HG03045 (cell line): ENCODE measurements around the gene CLIC4.
A peak's percentile ranks its signal among the peaks of the same experiment; 100 is the strongest.
"Not testable (repeated sequence)": the region's sequence is repeated elsewhere in the genome, so short reads cannot be mapped to it uniquely, and the experiment has no call there.

Experiments used
- ATAC-seq: cut with Tn5 transposase; IDR thresholded peaks from one replicate; pipeline ENCODE4 v1.9.1; 2021; ENCODE audit warnings: mild to moderate bottlenecking, moderate library complexity; ENCODE audit not compliant: unreplicated experiment

CLIC4 gene

DNA sequence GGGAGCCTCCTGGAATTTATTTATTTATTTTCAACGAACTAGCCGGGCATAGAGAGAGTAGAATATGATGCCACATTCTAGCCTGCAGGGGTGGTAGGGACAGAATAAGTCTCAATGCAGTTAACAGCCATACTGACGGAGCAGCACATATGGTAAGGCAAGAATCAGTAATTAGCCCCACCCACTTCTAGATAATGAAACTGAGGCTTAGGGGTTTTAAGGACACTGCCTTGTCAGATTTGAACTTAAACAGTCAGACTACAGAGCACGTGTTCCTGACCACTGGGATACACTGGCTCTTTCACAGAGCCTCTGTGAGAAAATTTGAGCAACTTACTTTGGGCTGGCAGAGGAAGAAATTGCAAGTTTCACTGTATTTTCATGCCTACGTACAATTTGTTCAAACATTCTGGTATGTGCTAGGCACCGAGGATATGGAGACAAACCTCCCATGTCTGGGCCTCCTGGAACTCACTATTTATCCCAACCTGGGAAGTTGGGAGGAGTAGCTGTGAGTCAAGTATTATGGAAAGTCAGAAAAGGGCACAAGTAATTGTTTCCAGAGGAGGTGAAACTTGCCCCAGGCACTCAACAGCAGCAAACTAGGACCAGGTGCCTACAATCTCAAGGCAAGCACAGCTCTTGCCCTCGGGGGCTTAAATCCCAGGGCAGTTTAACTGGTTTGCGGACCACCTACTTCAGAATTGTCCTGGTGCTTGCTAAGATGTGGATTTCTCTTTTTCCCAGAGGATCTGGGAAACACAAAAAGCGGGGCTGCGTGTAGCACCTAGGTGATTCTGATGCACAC is 1.6 kb upstream of the CLIC4 start:
- ATAC-seq: no peak

DNA sequence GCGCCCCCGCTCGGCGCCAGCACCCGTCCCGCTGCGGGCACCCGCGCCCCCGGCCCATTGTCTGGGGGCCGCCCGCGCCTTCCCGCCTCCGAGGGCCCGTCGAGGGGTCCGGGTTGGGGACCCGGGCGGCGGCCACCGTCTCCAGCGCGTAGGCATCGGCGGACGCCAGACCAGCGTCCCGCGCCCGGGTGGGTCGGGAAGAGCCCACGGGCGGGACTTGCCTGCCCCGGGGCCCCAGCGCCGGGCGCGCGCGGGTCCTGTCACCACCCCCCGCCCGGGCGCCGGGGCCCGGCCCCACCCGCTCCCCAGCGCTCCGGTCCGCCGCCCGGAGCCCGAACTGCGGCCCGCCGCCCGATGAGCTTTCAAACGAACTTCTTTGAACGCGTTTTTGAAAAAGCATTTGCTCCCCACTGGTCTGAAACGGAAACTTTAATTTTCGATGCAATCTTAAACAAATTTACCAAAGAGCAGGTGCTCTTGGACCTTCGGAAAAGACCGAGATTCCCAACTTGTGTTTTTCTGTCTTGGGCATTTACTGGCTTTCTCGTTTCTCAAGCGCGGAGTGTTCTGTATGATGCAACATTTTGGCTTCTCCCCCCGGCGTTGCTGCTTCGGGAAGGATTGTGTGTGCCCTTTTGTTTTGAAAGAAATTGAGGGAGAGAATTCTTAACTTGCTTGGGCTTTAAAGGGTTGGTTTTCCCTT is 615 bp downstream of the CLIC4 start:
- ATAC-seq: peak; percentile 19

DNA sequence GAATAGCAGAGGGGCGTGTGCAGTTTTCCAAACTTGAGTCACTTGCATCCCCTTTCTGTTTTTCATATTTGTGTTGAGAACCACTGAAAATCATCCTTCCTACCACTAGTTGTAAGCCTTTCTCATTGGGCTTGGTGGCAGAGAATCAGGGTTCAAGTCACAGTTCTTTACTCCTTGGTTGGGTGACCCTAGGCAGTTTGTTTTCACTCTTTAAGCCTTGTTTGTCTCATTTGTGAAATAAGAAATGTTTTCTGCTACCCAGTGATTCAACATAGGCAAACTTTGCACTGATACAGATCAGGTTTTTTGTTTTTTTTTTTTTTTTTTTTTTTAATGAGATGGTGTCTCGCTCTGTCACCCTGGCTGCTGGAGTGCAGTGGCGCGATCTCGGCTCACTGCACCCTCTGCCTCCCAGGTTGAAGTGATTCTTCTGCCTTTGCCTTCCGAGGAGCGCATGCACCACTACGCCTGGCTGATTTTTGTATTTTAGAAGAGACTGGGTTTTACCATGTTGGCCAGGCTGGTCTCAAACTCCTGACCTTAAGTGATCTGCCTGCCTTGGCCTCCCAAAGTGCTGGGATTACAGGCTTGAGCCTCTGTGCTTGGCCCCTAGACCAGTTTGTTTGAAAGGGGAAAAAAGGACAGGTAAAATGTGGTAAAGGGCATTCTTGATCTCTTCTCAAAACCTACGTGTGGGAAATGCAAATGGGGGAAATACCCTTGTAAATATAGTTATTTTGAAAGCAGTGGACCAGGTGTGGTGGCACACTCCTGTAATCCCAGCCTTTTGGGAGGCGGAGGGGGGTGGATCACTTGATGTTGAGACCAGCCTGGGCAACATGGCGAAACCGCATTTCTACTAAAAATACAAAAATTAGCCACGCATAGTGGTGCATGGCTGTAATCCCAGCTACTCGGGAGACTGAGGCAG is 3.2 kb downstream of the CLIC4 start:
- ATAC-seq: no peak

DNA sequence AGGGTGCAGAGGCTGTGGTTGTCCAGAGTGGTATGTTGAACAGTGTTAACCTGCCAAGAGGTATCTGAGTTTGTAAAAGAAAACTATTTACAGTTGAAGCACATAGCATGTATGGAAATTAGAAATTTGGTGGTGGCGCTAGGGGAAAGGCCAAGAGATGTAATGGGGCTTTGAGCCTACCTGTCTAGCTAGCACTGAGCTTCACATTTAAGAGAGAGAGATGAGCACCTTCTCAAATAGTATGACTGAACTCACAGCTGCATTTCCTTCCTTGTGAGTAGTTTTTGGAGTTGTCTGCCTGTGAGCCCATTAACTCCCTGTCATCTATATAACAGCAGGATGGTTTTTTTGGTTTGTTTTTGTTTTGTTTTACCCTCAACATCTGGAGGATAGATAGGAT is 4.0 kb downstream of the CLIC4 start:
- no peak for ATAC-seq

DNA sequence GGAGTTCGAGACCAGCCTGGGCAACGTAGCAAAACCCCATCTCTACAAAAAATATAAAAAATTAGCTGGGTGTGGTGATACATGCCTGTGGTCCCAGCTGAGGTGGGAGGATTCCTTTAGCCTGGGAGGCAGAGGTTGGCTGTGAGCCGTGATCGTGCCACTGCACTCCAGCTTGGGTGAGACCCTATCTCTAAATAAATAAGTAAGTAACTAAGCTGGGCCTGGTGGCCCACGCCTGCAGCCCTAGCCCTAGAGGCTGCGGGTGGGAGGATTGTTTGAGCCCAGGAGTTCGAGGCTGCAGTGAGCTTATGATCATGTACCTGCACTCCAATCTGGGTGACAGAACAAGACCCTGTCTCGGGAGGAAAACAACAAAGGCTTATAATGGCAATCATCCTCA is 4.6 kb downstream of the CLIC4 start:
- no peak for ATAC-seq

DNA sequence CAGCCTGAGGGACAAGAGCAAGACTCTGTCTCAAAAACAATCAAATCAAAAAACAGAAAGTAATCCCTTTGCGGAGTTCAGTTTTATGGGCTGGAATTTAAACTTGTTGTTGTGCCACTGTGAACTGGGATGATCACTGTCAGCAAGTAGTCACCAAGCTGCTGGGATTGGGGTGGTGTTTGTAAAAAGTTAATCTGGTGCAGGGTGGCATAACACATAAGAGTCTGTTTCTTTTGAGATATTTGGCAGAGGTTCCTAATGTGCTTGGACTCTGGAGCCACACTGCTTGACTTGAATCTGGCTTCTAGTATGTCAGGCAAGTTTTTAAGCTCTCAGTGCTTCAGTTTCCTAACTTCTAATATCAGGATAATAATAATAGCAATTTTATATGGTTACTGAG is 6.6 kb downstream of the CLIC4 start:
- ATAC-seq: no peak

DNA sequence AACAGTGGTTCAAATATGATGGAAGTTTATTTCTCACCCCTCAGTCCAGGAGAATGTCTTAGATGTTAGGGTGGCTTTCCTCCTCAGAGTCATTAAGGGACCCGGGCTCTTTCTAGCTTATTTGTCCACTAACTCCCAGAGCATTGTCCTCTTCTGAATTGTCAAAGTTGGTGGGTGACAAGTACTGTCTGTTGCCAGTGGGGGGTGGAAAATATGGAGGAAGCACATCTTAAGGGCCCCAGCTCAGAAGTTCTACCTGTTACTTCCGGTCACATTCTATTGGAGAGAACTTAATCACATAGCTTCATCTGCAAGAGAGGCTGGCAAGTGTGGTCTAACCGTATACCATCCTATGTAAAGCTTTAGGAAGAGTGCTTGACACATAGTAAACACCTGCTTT is 7.1 kb downstream of the CLIC4 start:
- ATAC-seq: no peak

DNA sequence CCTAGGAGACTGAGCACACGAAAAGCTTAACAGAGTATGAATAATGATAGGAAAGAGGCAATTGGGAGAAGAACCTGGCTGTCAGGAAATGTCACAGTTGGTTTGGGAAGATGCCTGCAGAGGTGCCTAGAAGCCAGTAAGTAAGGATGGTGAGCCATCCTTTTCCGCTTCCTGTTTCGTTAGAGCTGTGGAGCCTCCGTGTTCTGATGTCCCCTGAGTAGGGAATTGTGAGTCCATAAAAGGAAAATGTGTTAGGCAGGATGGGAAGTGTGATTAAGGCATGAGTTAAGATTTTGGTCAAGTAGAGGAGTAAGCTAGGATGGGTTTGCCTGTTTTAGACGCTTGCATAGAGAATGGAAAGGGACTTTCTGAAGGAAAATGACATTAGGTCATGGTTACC is 9.0 kb downstream of the CLIC4 start:
- no peak for ATAC-seq

DNA sequence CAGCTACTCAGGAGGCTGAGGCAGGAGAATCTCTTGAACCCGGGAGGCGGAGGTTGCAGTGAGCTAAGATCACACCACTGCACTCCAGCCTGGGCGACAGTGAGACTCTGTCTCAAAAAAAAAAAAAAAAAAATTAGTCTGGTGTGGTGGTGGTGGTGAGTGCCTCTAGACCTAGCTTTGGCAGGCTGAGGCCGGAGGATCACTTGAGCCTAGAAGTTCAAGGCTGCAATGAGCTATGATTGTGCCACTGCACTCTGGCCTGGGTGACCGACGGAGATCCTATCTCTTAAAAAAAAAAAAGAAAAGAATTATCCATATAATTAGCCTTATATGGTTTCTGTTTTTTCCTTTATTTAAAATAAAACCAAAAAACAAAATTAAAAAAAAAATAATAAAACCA is 10.1 kb downstream of the CLIC4 start:
- not testable (repeated sequence) for ATAC-seq

DNA sequence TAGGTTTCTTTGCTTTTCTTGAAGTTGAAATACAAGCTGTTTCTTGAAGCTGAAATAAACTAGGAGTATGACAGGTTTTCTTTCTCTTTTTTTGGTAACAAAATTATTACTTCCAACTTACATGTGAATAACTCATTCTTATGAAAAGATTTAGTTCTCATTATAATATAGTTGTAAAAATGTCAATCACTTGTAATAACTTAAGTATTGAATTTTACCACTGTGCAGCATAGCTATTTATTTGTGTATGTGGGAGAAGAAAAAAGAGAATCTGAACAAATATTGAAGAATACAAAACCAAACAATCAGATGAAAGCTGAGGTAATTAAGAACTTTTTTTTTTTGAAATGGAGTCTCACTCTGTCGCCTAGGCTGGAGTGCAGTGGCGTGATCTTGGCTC is 11.1 kb downstream of the CLIC4 start:
- ATAC-seq: no peak

DNA sequence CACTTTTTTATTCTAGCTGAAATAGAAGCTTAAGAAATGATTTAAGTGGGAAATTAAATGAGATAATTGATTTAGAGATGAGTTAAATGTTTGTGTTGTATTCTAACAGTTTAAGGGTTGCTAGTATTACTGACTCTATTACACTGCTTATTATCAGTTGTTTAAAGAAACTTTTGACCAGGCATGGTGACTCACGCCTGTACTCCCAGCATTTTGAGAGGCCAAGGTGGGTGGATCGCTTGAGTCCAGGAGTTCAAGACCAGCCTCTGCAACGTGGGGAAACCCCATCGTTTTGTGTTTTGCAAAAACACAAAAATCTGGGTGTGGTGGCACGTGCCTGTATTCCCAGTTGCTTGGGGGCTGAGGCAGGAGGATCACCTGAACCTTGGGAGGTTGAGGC is 14.2 kb downstream of the CLIC4 start:
- ATAC-seq: no peak

DNA sequence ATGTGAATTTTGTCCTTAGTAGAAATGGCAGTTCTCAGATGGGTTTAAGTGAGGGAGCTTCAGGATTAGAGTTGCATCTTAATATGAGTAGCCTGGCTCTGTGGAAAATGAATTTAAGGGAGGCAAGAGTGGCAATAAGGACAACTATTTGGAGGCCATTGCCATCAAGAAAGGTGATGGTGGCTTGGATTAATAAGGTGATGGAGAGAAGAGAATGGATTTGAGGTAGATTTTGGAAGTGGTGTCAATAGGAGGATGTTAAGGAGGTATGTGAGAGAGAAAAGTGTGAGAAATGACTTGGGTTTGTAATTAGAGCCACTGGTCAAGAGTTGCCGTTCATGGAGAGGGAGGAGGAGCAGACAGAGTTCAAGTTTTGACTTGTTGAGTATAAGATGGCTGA is 16.3 kb downstream of the CLIC4 start:
- no peak for ATAC-seq

DNA sequence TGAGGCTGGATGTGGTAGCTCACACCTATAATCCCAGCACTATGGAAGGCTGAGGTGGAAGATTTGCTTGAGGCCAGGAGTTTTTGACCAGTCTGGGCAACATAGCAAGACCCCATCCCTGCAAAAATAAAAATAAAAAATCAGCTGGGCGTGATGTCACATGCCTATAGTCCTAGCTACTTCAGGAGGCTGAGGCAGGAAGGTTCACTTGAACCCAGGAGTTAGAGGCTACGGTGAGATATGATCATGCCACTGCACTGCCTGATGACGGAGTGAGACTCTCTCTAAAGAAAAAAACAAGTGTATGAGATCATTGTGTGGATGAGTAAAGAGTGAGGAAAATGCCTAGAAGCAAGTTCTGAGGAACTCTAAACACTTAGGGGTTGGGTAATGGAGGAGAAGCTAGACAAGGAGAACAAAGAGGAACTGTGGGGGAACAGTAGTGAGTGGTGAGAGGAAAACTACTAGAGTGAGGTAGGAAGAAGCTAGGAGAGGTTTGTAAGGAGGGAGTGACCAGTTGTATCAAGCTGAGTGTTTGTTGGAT is 17.0 kb downstream of the CLIC4 start:
- ATAC-seq: no peak

DNA sequence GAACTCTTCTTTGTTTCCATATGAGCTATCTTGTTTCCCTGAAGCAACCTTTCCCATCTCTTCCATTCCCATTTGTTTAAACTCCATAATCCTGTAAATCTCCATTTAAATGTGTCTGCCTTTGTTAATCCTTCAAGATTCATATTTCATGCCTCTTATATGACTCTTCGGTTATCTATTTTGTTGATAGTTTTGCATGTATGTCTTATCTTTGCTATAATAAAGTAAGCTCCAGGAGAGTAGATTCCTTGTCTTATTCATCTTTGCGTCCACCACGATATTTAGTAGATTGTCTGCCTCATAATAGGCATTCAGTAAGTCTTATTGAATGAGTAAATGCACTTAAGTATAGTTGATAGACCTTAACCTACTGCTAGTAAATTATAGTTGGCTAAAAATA is 18.4 kb downstream of the CLIC4 start:
- no peak for ATAC-seq

DNA sequence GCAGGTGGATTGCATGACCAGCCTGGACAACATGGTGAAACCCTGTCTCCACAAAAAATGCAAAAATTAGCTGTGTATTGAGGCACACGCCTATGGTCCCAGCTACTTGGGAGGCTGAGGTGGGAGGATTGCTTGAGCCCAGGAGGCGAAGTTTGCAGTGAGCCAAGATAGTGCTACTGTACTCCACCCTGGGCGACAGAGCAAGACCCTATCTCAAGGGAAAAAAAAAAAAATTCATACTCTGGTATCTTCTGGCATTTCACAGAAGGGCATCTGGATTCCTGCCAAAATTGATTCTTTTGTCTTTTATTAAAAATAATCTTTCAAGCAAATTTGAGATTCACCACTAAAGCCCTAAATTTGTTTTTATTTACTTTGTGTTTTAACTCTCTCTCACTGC is 19.2 kb downstream of the CLIC4 start:
- no peak for ATAC-seq

DNA sequence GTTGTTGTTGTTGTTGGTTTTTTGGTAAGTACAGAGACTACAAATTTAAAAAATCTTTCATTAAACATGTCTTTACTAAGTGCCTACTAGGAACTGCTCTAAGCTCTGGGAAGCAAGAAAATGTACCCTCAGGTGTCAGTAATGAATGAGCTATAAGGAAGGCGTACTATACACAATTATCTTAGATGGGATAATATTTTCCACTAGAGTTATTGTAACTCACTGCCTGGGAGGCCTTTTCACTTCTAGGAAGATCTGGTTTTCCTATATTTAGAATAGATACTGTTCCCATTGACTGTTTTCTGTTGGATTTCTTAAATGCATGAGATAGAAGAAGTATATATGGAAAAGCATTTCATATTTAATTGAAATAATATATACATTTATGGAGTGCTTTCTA is 19.6 kb downstream of the CLIC4 start:
- ATAC-seq: no peak

DNA sequence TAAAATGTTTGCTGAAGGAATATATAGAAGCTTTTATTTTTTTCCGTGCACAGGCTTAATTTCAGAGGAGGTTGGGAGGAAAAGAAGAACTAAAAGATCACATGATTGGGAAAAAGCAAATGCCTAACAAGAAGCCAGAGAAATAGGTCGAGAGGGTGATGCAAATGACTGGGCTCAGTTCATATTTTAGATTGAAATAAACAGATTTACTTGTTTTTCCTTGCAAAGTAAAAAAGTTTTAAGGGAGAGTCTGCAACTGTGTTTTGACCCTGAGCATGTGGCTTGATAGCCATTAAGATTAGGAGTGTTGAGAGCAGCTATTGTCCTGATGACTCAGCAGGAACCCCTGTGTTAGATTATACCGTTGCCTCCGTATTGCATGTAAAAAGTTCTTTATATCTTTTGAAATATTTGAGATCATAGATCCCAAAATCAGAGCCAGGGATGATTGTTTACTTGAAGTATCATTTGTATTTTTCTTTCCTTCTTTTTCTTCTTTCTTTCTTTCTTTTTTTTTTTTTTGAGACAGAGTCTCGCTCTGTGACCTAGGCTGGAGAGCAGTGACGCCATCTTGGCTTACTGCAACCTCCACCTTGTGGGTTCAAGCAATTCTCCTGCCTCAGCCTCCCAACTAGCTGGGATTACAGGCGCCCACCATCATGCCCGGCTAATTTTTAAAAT is 20.2 kb downstream of the CLIC4 start:
- no peak for ATAC-seq

DNA sequence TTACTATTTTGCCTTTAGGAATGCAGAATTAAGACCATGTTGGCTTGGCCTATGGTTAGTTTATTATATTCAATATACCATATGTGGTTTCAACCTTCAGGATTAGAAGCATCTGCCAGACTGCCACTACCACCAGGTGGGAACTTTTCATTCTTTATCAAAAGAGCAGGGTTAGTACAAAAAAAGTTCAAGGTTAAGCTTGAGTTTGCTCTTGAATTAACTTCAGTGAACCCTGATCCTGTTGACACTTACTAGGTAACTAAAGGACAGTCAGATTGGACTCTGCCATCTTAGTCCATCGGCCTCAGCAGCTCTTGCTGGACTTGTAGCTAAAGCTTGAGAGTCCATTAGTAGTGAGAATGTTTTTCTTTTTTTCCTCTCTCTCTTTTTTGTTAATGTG is 22.1 kb downstream of the CLIC4 start:
- ATAC-seq: no peak

DNA sequence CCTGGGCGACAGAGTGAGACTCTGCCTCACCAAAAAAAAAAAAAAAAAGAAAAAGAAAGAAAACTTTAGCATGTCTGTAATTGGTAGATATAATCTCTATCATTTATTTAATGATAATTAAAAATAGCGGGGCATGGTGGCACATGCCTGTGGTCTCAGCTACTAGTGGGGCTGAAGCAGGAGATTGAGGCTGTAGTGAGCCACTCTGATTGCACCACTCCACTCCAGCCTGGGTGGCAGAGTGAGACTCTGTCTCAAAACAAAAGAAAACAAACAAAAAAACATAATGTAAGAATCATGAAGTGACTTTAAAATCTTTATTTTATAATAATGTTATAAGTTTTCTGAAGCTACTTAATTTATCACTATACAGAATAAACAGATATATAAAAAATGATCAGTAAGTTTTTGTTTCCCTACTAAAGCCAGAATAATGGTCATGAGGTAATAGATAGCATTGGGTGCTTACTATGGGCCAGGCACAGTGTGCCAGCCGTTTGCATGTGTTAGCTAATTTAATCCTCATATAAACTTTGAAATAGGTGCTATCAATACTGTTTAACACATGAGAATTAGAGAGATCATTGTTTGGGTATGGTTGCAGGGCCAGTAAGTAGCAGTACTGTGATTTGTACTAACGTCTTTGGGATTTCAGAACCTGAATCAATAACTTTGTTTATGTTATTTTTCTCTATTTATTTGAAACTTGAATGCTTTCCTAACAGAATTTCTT is 23.8 kb downstream of the CLIC4 start:
- ATAC-seq: no peak
